SK-N-MC (cell line): Measurements from ENCODE around the gene RPUSD1.
"Not testable (repeated sequence)": the region's sequence is repeated elsewhere in the genome, so short reads cannot be mapped to it uniquely, and the experiment has no call there.

ENCODE experiments used
- EZH2 ChIP-seq: fragments of 200-600 bp; sonication (generic); IDR thresholded peaks from one replicate; pipeline ENCODE4 v1.6.1; 2017; ENCODE audit warnings: antibody characterized with exemption
- FOXP2 ChIP-seq: optimal IDR thresholded peaks from 2 replicates; pipeline ENCODE3; 2011; ENCODE audit warnings: mild to moderate bottlenecking, moderate library complexity; ENCODE audit not compliant: insufficient read depth; ENCODE audit errors: extremely low read length, control extremely low read depth
- POLR2AphosphoS5 ChIP-seq: IDR thresholded peaks from 2 replicates; pipeline ENCODE4 v1.6.1; 2012; ENCODE audit warnings: mild to moderate bottlenecking, low read depth, low read length, borderline replicate concordance

GRCh38 chr16:754121-754607 is 34.0 kb downstream of the RPUSD1 start:
- TF ChIP-seq EZH2, POLR2AphosphoS5, FOXP2: not testable (repeated sequence)
